Testis (tissue), 3 donors: ENCODE measurements around the gene EXO1. TPM values are rescaled to one million over a fixed set of nuclear protein-coding genes. Genes with fewer than 3 reads are reported as not detected.

Source experiments
- DNase-seq: peaks from one replicate; pipeline ENCODE4 v3.0.0-alpha.2; 2019
- H3K27ac ChIP-seq, 2 donors: fragments of 200-600 bp; sonication (generic); one replicate each; pipeline ENCODE4 v1.5.1; 2019
- H3K27me3 ChIP-seq: fragments of 200-600 bp; sonication (generic); one replicate; pipeline ENCODE4 v1.5.1; 2019
- H3K36me3 ChIP-seq: fragments of 200-600 bp; sonication (generic); one replicate; pipeline ENCODE4 v1.5.1; 2017; ENCODE audit warnings: low read depth; ENCODE audit errors: missing control alignments
- H3K4me1 ChIP-seq: fragments of 200-600 bp; sonication (generic); one replicate; pipeline ENCODE4 v1.5.1; 2019
- H3K4me3 ChIP-seq, 2 donors: fragments of 200-600 bp; sonication (generic); one replicate each; pipeline ENCODE4 v1.5.1; 2017 to 2019
- H3K9me3 ChIP-seq: fragments of 200-600 bp; sonication (generic); one replicate; pipeline ENCODE4 v1.5.1; 2017
- POLR2A ChIP-seq: fragments of 450-650 bp; IDR thresholded peaks from one replicate; pipeline ENCODE4 v1.6.1; 2017; ENCODE audit warnings: antibody characterized with exemption, mild to moderate bottlenecking, moderate library complexity
- WGBS, 2 donors: methylation state at CpG; one replicate each; pipeline ENCODE4 v1.1.5; 2018; 5-methylcytosine and 5-hydroxymethylcytosine counted together
- intact Hi-C: fragments of 100-400 bp; cut with DNase I; formaldehyde crosslinking; loops from one replicate; pipeline ENCODE4 v1.15.1; 2023; ENCODE audit warnings: low total_unique reads
- polyA plus RNA-seq: library from polyadenylated mRNA; stranded (reverse); fragments of 350-450 nt; fragmentation: Illumina TruSeq; extraction: RNeasy Lipid Tissue Mini Kit (QIAGEN cat#74804); gene quantifications from one replicate; pipeline ENCODE4 v1.2.3, GENCODE V29; 2014; ENCODE audit warnings: low read depth, low replicate concordance; ENCODE audit not compliant: insufficient read depth
- total RNA-seq, 2 donors: library from RNA; depleted of rRNA; stranded (reverse); fragments of >200 nt; gene quantifications; one replicate each; pipeline ENCODE4 v1.2.3, GENCODE V29; 2016
- TF ChIP-seq, protein P1 (sequence below), 3 experiments: fragments of 450-650 bp in 2 of 3; fragments of 200-600 bp in 1 of 3; sonication (generic) in 1 of 3; IDR thresholded peaks; one replicate each; pipeline ENCODE4 v1.5.1; 2016 to 2019; ENCODE audit warnings: antibody characterized with exemption in 3 of 3, mild to moderate bottlenecking in 2 of 3, moderate library complexity in 1 of 3

The EXO1 gene
- total and polyA plus RNA-seq, 3 donors from 2014 or later = 8.2 to 8.4 (median 8.3) TPM

DNA sequence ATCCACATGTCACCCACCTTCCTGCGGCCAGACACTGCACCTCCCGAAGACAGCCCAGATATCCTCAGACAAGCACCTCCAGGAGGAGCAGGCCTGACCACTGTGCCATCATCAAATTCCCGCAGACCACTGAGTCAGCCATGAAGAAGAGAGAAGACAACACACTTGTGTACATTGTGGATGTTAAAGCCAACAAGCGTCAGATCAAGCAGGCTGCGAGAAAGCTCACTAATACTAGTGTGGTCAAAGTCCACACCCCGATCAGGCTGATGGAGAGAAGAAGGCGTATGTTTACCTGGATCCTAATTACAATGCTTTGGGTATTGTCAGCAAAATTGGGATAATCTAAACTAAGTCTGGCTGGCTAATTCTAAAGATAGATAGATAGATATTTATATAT is 68.2 kb downstream of the EXO1 start:
- intact Hi-C loops = no loop called here
- Histone ChIP-seq H3K27ac (no peak overlapping the region), H3K9me3 (no peaks in the 10 kb centered on the region), H3K27me3 (no peaks in the 10 kb centered on the region), H3K36me3 (no peaks in the 10 kb centered on the region), H3K4me1 (no peaks in the 10 kb centered on the region), H3K4me3 (no peak overlapping the region)
- 94 to 96% methylated on average over 7 of the region's 7 CpGs for WGBS, 2 donors
- DNase-seq = no peak
- no peak for TF ChIP-seq POLR2A
- TF ChIP-seq, protein P1, sequence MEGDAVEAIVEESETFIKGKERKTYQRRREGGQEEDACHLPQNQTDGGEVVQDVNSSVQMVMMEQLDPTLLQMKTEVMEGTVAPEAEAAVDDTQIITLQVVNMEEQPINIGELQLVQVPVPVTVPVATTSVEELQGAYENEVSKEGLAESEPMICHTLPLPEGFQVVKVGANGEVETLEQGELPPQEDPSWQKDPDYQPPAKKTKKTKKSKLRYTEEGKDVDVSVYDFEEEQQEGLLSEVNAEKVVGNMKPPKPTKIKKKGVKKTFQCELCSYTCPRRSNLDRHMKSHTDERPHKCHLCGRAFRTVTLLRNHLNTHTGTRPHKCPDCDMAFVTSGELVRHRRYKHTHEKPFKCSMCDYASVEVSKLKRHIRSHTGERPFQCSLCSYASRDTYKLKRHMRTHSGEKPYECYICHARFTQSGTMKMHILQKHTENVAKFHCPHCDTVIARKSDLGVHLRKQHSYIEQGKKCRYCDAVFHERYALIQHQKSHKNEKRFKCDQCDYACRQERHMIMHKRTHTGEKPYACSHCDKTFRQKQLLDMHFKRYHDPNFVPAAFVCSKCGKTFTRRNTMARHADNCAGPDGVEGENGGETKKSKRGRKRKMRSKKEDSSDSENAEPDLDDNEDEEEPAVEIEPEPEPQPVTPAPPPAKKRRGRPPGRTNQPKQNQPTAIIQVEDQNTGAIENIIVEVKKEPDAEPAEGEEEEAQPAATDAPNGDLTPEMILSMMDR (IDR thresholded peaks at IDR 0.05) = no peak

DNA sequence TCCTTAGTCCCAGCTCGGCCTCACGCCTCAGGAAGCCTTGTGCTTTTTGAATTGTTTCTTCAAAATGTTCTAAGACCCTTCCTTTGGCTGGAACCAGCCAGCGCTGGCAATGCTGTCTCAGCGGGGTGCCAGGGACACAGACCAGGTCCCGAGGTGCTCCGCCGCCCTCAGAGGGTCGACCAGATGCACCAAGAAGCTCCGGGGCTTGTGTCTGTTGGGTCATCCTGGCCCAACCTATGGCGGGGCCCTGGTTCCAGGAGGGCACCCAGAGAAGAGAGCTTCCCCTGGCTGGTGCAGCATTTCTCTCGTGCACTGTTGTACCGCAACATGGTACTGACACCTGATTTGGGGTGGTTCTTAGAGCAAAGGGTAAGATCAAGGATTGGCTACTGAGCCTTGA is 69.5 kb downstream of the EXO1 start:
- 94 to 96% methylated on average over 6 to 12 of the region's 12 CpGs for WGBS, 2 donors
- H3K36me3 ChIP-seq = no peaks in the 10 kb centered on the region

DNA sequence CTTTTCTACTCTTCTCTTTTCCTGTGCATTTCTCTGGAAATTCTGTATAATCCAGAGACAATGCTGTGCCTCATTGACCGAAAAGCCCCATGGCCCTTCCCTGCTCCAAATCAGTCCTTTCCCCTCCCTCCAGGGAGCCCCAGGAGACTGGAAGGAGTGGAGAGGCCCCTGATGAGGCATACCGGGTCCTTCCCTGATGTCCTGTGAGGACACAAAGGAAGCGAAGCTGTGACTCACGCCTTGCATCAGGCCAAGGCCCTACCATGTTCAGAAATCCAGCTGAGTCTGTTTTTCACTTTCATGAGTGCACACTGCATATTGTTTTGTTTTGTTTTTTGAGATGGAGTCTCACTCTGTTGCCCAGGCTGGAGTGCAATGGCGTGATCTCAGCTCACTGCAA is 70.9 kb downstream of the EXO1 start:
- H3K4me1 ChIP-seq = no peaks in the 10 kb centered on the region
- no peak overlapping the region for H3K4me3 ChIP-seq
- WGBS, 2 donors = 70 to 77% methylated on average over 5 of the region's 5 CpGs
- no peak for TF ChIP-seq POLR2A
- TF ChIP-seq, protein P1 (IDR thresholded peaks at IDR 0.05) = no peak
- no peak for DNase-seq
- no peaks in the 10 kb centered on the region for H3K9me3 ChIP-seq
- no peaks in the 10 kb centered on the region for H3K27me3 ChIP-seq
- intact Hi-C loops = no loop called here
- H3K36me3 ChIP-seq = no peaks in the 10 kb centered on the region
- H3K27ac ChIP-seq = no peak overlapping the region

More for the DNA sequence above, 69.5 kb downstream of the EXO1 start:
- no peak overlapping the region for H3K27ac ChIP-seq
- H3K4me1 ChIP-seq = no peaks in the 10 kb centered on the region
- TF ChIP-seq, protein P1 (IDR thresholded peaks at IDR 0.05) = no peak
- TF ChIP-seq POLR2A = no peak
- intact Hi-C loops = no loop called here
- H3K27me3 ChIP-seq = no peaks in the 10 kb centered on the region
- DNase-seq = no peak
- no peaks in the 10 kb centered on the region for H3K9me3 ChIP-seq
- H3K4me3 ChIP-seq = no peak overlapping the region

DNA sequence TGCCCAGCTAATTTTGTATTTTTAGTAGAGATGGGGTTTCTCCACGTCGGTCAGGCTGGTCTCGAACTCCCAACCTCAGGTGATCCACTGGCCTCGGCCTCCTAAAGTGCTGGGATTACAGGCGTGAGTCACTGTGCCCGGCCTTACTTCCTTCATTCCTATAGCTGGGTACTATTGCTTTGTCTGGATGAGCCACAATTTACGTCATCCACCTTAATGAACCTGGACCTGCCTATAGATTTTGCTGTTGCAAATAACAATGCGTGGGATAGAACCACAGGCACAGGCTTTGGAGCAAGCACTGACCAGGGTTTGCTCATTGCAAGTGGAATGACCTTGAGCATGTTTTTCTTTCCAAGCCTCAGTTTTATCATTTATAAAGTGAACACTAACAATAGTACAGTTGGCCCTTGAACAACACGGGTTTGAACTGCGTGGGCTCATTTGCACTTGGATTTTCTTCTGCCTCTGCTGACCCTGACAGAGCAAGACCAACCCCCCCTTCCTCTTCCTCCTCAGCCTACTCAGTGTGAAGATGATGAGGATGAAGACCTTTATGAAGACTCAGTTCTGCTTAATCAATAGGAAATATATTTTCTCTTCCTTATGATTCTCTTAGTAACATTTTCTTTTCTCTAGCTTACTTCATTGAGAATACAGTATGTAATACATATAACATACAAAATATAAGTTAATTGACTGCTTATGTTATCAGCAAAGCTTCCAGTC is 76.2 kb downstream of the EXO1 start:
- DNase-seq = peak; percentile 32
- intact Hi-C loops = no loop called here
- Histone ChIP-seq H3K27ac (no peak overlapping the region), H3K36me3 (no peaks in the 10 kb centered on the region), H3K4me3 (no peak overlapping the region), H3K27me3 (no peaks in the 10 kb centered on the region), H3K4me1 (no peaks in the 10 kb centered on the region), H3K9me3 (no peaks in the 10 kb centered on the region)
- 58 to 62% methylated on average over 10 of the region's 10 CpGs for WGBS, 2 donors
- TF ChIP-seq, protein P1 (IDR thresholded peaks at IDR 0.05) = no peak
- TF ChIP-seq POLR2A = no peak

DNA sequence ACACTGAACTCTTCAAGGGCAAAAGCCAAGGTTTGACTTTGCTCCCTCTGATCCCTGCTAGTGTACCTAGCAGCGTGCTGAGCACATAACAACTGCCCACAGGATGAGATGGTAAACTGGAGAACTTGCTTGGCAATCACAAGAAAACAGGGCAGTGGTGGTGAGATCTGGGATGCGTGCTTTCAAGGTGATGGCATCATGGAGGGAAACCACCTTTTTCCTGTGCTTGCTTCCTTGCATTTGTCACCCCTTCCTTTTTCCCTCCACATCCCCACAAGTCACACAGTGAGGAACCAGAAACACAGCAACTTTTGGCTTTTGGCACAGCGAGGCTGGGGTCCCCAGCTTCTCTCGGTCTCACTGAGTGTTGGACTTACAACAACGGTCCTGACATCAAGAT is 78.1 kb downstream of the EXO1 start:
- WGBS, 2 donors = 80 to 81% methylated on average over 5 of the region's 5 CpGs
- Histone ChIP-seq H3K27ac (no peak overlapping the region), H3K27me3 (no peaks in the 10 kb centered on the region), H3K9me3 (no peaks in the 10 kb centered on the region), H3K36me3 (no peaks in the 10 kb centered on the region), H3K4me1 (no peaks in the 10 kb centered on the region), H3K4me3 (no peak overlapping the region)
- intact Hi-C loops = no loop called here
- no peak for DNase-seq
- TF ChIP-seq, protein P1 (IDR thresholded peaks at IDR 0.05) = no peak
- TF ChIP-seq POLR2A = no peak
